ENCODE measurements around the gene SCAF8. TPM values are rescaled to one million over a fixed set of nuclear protein-coding genes. Genes with fewer than 3 reads are reported as not detected.

Gene SCAF8
- total RNA-seq, 4 donors from 2014 or later: 29.8 to 63.5 (median 34.6) TPM

DNA sequence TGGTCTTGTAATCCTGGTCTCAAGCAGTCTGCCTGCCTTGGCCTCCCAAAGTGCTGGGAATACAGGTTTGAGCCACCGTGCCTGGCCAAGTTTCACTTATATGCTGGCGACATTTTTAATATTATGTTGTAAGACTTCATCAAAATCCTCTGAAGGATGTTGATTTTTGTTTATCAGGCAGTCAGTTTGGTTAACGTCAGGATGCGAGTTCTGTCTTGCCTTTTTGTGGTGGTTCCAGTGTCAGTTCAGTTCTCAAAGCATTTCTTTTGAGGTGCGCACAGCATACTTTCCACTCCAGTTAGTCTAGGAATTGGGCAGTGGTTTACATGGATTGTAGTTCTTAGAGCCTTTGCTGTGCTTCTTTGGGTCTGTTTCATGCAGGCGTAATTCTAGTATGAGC is 24.9 kb downstream of the SCAF8 start:
- Histone ChIP-seq H3K27ac (no peak overlapping the region), H3K4me1 (peaks cover 0 to 8% (median 1%) of the 10 kb centered on the region in 4 donors), H3K27me3 (no peaks in the 10 kb centered on the region), H3K4me3 (no peak overlapping the region), H3K9me3 (no peaks in the 10 kb centered on the region), H3K36me3 (no peaks in the 10 kb centered on the region)
- TF ChIP-seq, protein P1, sequence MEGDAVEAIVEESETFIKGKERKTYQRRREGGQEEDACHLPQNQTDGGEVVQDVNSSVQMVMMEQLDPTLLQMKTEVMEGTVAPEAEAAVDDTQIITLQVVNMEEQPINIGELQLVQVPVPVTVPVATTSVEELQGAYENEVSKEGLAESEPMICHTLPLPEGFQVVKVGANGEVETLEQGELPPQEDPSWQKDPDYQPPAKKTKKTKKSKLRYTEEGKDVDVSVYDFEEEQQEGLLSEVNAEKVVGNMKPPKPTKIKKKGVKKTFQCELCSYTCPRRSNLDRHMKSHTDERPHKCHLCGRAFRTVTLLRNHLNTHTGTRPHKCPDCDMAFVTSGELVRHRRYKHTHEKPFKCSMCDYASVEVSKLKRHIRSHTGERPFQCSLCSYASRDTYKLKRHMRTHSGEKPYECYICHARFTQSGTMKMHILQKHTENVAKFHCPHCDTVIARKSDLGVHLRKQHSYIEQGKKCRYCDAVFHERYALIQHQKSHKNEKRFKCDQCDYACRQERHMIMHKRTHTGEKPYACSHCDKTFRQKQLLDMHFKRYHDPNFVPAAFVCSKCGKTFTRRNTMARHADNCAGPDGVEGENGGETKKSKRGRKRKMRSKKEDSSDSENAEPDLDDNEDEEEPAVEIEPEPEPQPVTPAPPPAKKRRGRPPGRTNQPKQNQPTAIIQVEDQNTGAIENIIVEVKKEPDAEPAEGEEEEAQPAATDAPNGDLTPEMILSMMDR (IDR thresholded peaks at IDR 0.05): no peak
- DNase-seq: no peak

DNA sequence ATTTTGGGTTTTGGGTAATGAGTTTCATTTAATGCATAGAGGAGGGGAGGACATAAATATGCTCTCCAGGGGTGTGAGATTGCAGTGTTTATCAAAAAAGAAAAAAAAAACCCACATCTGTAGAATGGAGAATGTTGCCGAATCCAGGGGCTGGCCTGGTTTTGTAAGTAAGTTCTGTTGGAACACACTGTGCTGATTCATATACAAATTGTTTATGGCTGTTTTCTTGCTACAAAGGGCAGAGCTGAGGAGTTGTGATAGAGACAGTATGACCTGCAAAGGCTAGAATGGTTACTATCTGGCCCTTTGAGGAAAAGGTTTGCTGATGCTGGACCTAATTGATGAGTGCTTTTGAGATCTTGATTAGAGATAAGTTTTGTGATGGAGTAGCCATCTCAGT is 30.4 kb downstream of the SCAF8 start:
- H3K4me3 ChIP-seq: no peak overlapping the region
- no peaks in the 10 kb centered on the region for H3K27me3 ChIP-seq
- H3K36me3 ChIP-seq: no peaks in the 10 kb centered on the region
- no peak for DNase-seq
- TF ChIP-seq POLR2A (IDR thresholded peaks at IDR 0.05): no peak
- TF ChIP-seq, protein P1 (IDR thresholded peaks at IDR 0.05): no peak
- no peak overlapping the region for H3K27ac ChIP-seq
- peaks cover 0 to 23% (median 6%) of the 10 kb centered on the region in 4 donors for H3K4me1 ChIP-seq
- H3K9me3 ChIP-seq: no peaks in the 10 kb centered on the region

DNA sequence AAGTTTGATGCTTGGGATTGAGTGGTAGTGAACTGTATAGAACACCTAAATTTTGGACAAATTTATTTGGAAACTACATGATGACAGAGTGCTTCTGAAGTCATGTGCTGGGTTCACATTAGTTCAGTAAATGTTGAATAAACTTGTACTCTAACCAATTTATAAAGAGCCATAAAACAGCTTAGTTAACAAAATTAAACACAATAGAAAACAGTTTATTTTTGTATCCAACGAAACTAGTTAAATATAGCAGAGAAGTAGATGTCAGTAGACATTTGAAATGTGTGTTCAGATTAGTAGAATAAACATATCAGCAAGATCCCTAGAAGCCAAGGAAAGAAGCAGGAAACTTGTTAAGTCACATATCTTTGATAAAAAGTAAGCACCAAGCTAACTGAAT is 32.1 kb downstream of the SCAF8 start:
- Histone ChIP-seq H3K9me3 (no peaks in the 10 kb centered on the region), H3K36me3 (no peaks in the 10 kb centered on the region), H3K27ac (no peak overlapping the region), H3K27me3 (no peaks in the 10 kb centered on the region), H3K4me3 (no peak overlapping the region), H3K4me1 (peaks cover 0 to 21% (median 6%) of the 10 kb centered on the region in 4 donors)
- TF ChIP-seq POLR2A (IDR thresholded peaks at IDR 0.05): no peak
- TF ChIP-seq, protein P1 (IDR thresholded peaks at IDR 0.05): no peak
- DNase-seq: no peak

DNA sequence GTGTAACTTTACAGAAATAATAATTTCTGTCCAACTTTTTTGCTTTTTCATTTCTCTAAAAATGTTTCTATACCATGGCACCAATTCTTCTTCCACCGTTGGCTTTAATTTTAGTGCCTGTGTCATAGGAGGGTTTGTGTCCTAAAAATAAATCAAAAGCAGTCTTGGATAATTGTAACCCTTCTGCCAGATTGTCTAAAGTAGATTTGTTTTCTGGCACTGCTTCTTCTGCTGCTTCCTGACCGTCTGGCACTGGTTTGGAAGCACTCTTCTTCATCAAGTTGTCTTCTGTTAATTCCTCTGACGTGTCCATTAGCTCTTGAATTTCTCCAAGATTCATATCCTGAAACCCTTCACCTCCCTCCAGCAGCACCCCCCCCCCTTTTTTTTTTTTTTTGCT is 33.1 kb downstream of the SCAF8 start:
- no peak for DNase-seq
- H3K9me3 ChIP-seq: no peaks in the 10 kb centered on the region
- no peak overlapping the region for H3K4me3 ChIP-seq
- no peaks in the 10 kb centered on the region for H3K27me3 ChIP-seq
- H3K27ac ChIP-seq: no peak overlapping the region
- H3K36me3 ChIP-seq: no peaks in the 10 kb centered on the region
- no peak for TF ChIP-seq POLR2A (IDR thresholded peaks at IDR 0.05)
- TF ChIP-seq, protein P1 (IDR thresholded peaks at IDR 0.05): no peak
- peaks cover 0 to 21% (median 6%) of the 10 kb centered on the region in 4 donors for H3K4me1 ChIP-seq

DNA sequence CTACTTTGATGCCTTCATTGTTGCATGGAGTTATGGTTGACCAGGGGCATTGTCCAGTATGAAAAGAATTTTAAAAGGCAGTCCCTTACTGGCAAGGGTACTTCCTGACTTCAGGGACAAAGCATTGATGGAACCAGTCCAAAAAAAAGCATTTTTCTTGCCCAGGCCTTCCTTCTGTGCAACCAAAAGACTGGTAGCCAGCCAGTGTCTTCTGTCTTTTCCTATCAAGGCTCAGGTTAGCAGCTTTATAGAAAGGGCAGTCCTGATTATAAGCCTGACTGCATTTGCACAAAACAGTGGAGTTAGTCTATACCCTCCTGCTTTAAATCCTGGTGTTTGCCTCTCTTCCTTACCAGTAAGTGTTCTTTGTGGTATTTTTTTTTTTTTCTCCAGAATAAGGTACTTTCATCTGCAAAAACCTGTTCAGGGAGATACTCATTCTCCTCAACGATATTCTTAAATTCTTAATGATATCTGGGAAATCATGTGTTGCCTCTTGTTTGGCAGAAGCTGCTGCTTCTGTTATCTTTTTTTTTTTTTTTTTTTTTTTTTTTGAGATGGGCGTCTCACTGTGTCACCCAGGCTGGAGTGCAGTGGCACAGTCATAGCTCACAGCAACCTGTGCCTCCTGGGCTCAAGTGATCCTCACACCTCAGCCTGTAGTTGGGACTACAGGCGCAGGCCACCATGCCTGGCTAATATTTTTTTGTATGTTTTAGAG is 33.9 kb downstream of the SCAF8 start:
- H3K9me3 ChIP-seq: no peaks in the 10 kb centered on the region
- TF ChIP-seq, protein P1 (IDR thresholded peaks at IDR 0.05): no peak
- TF ChIP-seq POLR2A (IDR thresholded peaks at IDR 0.05): no peak
- H3K4me3 ChIP-seq: no peak overlapping the region
- no peak for DNase-seq
- no peak overlapping the region for H3K27ac ChIP-seq
- no peaks in the 10 kb centered on the region for H3K27me3 ChIP-seq
- H3K4me1 ChIP-seq: peaks cover 0 to 21% (median 6%) of the 10 kb centered on the region in 4 donors
- H3K36me3 ChIP-seq: no peaks in the 10 kb centered on the region
